GM12875 (cell line): ENCODE measurements around the gene JAK1.

Source experiments
- H3K4me3 ChIP-seq: one replicate; pipeline ENCODE4 v1.5.1; 2011; ENCODE audit warnings: low read depth, low read length, control low read depth
- CTCF ChIP-seq: IDR thresholded peaks from 2 replicates; pipeline ENCODE4 v1.5.1; 2011; ENCODE audit warnings: low read depth, mild to moderate bottlenecking, control low read depth, inconsistent platforms, low read length, moderate library complexity, borderline replicate concordance; ENCODE audit not compliant: insufficient read depth

JAK1 gene

DNA sequence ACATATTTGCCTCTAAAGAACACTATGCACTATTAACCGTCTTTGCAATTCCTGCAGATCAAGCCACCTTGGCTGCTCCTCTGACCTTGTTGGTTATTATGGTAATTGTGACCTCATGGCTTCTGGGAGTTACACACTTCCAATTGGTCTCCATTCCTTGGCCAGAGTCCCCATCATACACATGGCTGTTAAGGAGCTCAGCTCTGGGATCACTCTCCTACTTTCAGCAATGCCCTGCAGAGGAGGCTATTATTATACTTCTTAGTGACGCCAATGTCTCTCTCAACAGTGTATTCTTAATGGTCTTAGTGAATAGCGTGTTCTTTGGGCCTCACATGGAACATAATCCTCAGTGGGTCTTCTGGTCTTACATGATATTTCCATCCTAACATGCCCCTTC is 10.0 kb upstream of the JAK1 start:
- TF ChIP-seq CTCF: no peak
- no peak overlapping the region for H3K4me3 ChIP-seq

- H3K4me3 ChIP-seq: no peak overlapping the region
- no peak for TF ChIP-seq CTCF
Measured at GRCh38 chr1:64975740-64976139, 9.4 kb upstream of the JAK1 start.

DNA sequence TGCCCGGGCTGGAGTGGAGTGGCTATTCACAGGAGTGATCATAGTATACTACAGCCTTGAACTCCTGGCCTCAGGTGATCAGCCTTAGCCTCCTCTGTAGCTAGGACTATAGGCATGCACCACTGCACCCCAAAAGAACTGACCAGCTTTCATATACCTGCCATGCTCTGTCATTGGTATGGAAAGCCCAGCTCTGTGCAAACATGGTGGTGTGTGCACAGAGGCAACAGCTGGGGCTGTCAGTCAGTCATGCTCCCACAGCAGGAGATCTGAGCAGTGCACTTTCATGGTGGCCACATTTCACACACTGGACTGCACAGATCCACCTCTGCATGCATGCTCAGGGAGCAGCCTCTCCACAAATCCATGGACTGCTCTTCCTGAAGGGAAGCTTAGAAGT is 8.8 kb upstream of the JAK1 start:
- TF ChIP-seq CTCF: no peak
- H3K4me3 ChIP-seq: no peak overlapping the region

DNA sequence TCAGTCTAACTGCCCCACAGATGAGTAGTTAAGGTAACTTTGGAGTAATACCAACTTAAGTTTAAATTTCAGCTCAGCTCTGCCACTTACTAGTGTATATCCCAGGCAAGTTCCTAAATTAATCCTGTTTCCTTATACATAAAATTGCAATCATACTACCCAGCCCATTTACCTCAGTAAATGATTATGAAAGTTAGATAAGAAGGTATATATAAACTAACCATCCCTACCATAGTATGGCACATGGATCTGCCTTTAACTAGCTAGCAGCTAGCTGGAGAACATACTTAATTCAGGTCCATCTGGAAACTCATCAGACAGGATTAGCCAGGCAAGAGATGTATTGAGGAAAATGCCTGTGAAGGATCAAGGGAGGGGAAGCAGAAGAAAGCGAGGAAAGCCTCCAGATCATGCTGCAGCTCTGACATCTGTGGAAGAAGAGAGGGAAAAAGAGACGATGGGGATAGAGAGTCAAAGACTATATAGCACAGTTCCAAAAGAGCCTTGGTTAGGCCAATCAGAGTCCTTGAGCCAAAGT is 8.0 kb upstream of the JAK1 start:
- no peak overlapping the region for H3K4me3 ChIP-seq
- no peak for TF ChIP-seq CTCF

DNA sequence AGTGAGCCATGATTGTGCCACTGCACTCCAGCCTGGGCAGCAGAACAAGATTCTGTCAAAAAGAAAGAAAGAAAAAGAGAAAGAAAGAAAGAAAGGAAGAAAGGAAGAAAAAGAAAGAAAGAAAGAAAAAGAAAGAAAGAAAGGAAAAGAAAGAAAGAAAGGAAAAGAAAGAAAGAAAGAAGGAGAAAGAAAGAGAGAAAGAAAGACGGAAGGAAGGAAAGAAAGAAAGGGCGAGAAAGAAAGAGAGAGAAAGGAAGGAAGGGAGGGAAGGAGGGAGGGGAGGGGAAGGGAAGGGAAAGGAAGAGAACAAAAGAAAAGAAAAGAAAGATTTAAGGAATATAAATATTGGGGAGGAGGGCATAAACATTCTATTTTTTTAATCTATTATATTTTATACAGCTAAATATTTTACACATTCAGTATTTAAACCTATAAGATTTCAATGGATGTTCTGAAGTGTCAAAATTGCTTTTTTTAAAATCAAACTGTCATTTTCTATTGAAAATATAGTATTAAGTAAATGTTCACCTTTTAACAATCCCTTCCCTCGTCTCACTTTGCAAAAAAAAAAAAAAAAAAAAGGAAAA is 6.8 kb upstream of the JAK1 start:
- no peak overlapping the region for H3K4me3 ChIP-seq

GRCh38 chr1:64969305-64970046 is 3.1 kb upstream of the JAK1 start:
- no peak overlapping the region for H3K4me3 ChIP-seq
- TF ChIP-seq CTCF: no peak

More for the DNA sequence above, 6.8 kb upstream of the JAK1 start:
- TF ChIP-seq CTCF: no peak

DNA sequence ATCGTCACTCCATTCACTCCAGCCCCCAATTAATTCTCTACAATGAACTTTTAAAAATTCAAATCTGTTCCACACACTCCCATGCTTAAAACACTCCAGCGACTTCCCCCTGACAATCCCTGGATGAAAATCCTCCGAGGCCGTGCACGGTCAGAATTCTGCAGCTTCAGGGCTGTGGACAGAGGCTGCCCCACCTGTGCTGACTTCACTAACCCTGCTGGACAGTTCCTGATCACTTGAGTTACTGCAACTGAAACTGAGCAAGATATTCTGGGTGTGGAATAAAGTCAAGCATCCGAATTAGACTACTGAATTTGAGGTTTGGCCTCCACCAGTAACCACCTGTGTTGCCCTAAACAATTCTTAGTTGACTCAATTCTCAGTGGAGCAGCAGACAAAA is 1.0 kb upstream of the JAK1 start:
- no peak for TF ChIP-seq CTCF
- no peak overlapping the region for H3K4me3 ChIP-seq
